Activated B cell treated with CpG ODN at 0.5 μM for 24 hours (primary cell): ENCODE measurements around the gene CDK14. TPM values are rescaled to one million over a fixed set of nuclear protein-coding genes. Genes with fewer than 3 reads are reported as not detected.

Experiments used
- ATAC-seq: fragments of 200-7000 bp; cut with Tn5 transposase; one replicate; pipeline ENCODE4 v1.10.0; 2021; ENCODE audit warnings: low read depth, mild to moderate bottlenecking, moderate library complexity
- CTCF ChIA-PET: fragments of 350-600 bp; sonication (Branson Sonifier 250); formaldehyde crosslinking; loops from one replicate; lab custom pipeline; 2021; ENCODE audit warnings: antibody characterized with exemption; lab: Charles Lee
- POLR2A ChIA-PET: fragments of 350-600 bp; sonication (Branson Sonifier 250); formaldehyde crosslinking; loops from one replicate; lab custom pipeline; 2021; ENCODE audit warnings: antibody characterized with exemption; lab: Charles Lee
- DNase-seq: peaks from one replicate; pipeline ENCODE4 v3.0.0; 2022
- H3K27ac Mint-ChIP-seq: one replicate; pipeline ENCODE4 v1.8.0; 2020; ENCODE audit warnings: mixed read lengths
- H3K27me3 Mint-ChIP-seq: one replicate; pipeline ENCODE4 v1.8.0; 2021; ENCODE audit warnings: mixed read lengths
- H3K36me3 Mint-ChIP-seq: one replicate; pipeline ENCODE4 v1.8.0; 2021; ENCODE audit warnings: low read depth, mixed read lengths
- H3K4me1 Mint-ChIP-seq: one replicate; pipeline ENCODE4 v1.8.0; 2021; ENCODE audit warnings: mixed read lengths
- H3K4me3 Mint-ChIP-seq: one replicate; pipeline ENCODE4 v1.8.0; 2020; ENCODE audit warnings: mild to moderate bottlenecking, mixed read lengths
- H3K9me3 Mint-ChIP-seq: one replicate; pipeline ENCODE4 v1.8.0; 2020; ENCODE audit warnings: mixed read lengths
- CTCF ChIP-seq: fragments of 200-600 bp; IDR thresholded peaks from one replicate; pipeline ENCODE4 v1.8.0; 2022; ENCODE audit warnings: antibody characterized with exemption, mild to moderate bottlenecking
- intact Hi-C: fragments of 100-400 bp; cut with micrococcal nuclease; formaldehyde crosslinking; loops from one replicate; pipeline ENCODE4 v1.15.1; 2024
- total RNA-seq: library from RNA; stranded (reverse); gene quantifications from 2 replicates; pipeline ENCODE4 v1.2.3, GENCODE V29; 2022

The CDK14 gene
- total RNA-seq, 1 donor from 2014 or later = 140 TPM

GRCh38 chr7:90713628-90714027, 117.5 kb downstream of the CDK14 start:
- Mint-ChIP-seq H3K27me3 (no peaks in the 10 kb centered on the region), H3K4me1 (peaks cover 94% of the 10 kb centered on the region), H3K9me3 (no peaks in the 10 kb centered on the region), H3K36me3 (peaks cover 14% of the 10 kb centered on the region), H3K27ac (peak overlapping the region; percentile 79), H3K4me3 (peak overlapping the region; percentile 52)
- no peak for TF ChIP-seq CTCF
- POLR2A ChIA-PET = interaction anchor here (0.5 to 1.9 kb wide), 4 partner anchors 12 to 237 kb away, joined by 5 to 10 read pairs (median 6); no protein-coding TSS in a partner anchor
- ATAC-seq = no peak
- CTCF ChIA-PET = interaction anchor here (1.7 to 4.7 kb wide), 2 partner anchors 37 to 320 kb away, joined by 5 to 21 read pairs; no protein-coding TSS in a partner anchor
- intact Hi-C loops = loop anchor here (5.0 kb wide), 1 partner anchor 1229 kb away; the partner anchor contains the start of gene AKAP9
- DNase-seq = no peak

- POLR2A ChIA-PET = interaction anchor here (0.6 to 1.9 kb wide), 4 partner anchors 11 to 1875 kb away, joined by 4 to 10 read pairs (median 4); no protein-coding TSS in a partner anchor
- peak overlapping the region; percentile 69 for H3K27ac Mint-ChIP-seq
These were observed 118.9 kb downstream of the CDK14 start for GRCh38 chr7:90715067-90715466.

GRCh38 chr7:90717296-90718060, 121.4 kb downstream of the CDK14 start:
- TF ChIP-seq CTCF = no peak
- Mint-ChIP-seq H3K9me3 (no peaks in the 10 kb centered on the region), H3K4me3 (no peak overlapping the region), H3K36me3 (peaks cover 36% of the 10 kb centered on the region), H3K27me3 (no peaks in the 10 kb centered on the region), H3K4me1 (peaks cover 86% of the 10 kb centered on the region), H3K27ac (peak overlapping the region; percentile 50)
- ChIA-PET CTCF (interaction anchor here (2.8 to 4.7 kb wide), 2 partner anchors 9 to 33 kb away, joined by 11 to 21 read pairs; no protein-coding TSS in a partner anchor), POLR2A (interaction anchor here (0.8 kb wide), 1 partner anchor 11 kb away, joined by 3 read pairs; no protein-coding TSS in a partner anchor)
- intact Hi-C loops = no loop called here
- DNase-seq = no peak
- no peak for ATAC-seq

More at GRCh38 chr7:90715067-90715466, 118.9 kb downstream of the CDK14 start:
- ATAC-seq = no peak
- H3K4me3 Mint-ChIP-seq = peak overlapping the region; percentile 75
- CTCF ChIA-PET = interaction anchor here (0.6 to 4.7 kb wide), 3 partner anchors 35 to 368 kb away, joined by 4 to 21 read pairs (median 5); no protein-coding TSS in a partner anchor
- peaks cover 26% of the 10 kb centered on the region for H3K36me3 Mint-ChIP-seq
- no peak for TF ChIP-seq CTCF
- H3K27me3 Mint-ChIP-seq = no peaks in the 10 kb centered on the region
- intact Hi-C loops = loop anchor here (1.0 kb wide), 1 partner anchor 11 kb away; no protein-coding TSS in a partner anchor
- H3K9me3 Mint-ChIP-seq = no peaks in the 10 kb centered on the region
- H3K4me1 Mint-ChIP-seq = peaks cover 93% of the 10 kb centered on the region
- DNase-seq = no peak

GRCh38 chr7:90719155-90719554, 123.0 kb downstream of the CDK14 start:
- Mint-ChIP-seq H3K27me3 (no peaks in the 10 kb centered on the region), H3K4me3 (no peak overlapping the region), H3K27ac (peak overlapping the region; percentile 57), H3K9me3 (peaks cover 1% of the 10 kb centered on the region), H3K4me1 (peaks cover 87% of the 10 kb centered on the region), H3K36me3 (peaks cover 36% of the 10 kb centered on the region)
- TF ChIP-seq CTCF = no peak
- CTCF ChIA-PET = interaction anchor here (2.8 kb wide), 1 partner anchor 10 kb away, joined by 11 read pairs; no protein-coding TSS in a partner anchor
- DNase-seq (no peak), ATAC-seq (no peak)
- POLR2A ChIA-PET = interaction anchor here (3.9 kb wide), 1 partner anchor 9 kb away, joined by 15 read pairs; no protein-coding TSS in a partner anchor
- intact Hi-C loops = loop anchor here (1.0 kb wide), 1 partner anchor 9 kb away; no protein-coding TSS in a partner anchor
